A673 (cell line): ENCODE measurements around the gene NQO2. TPM values are rescaled to one million over a fixed set of nuclear protein-coding genes. Genes with fewer than 3 reads are reported as not detected.

ENCODE experiments used
- BruUV-seq: library from RNA; stranded (reverse); fragments of 400-500 nt; replicated peaks from 2 replicates; lab custom pipeline; 2021; lab: Mats Ljungman, UMichigan
- CTCF ChIA-PET: fragments of 300-600 bp; sonication (Branson Sonifier 250); formaldehyde crosslinking; loops from one replicate; lab custom pipeline; 2022; ENCODE audit warnings: antibody characterized with exemption; lab: Charles Lee
- POLR2A ChIA-PET: fragments of 300-600 bp; sonication (Branson Sonifier 250); formaldehyde crosslinking; loops from one replicate; lab custom pipeline; 2022; ENCODE audit warnings: antibody characterized with exemption; ENCODE audit not compliant: low non-redundant PET; lab: Charles Lee
- DNase-seq: peaks from one replicate; pipeline ENCODE4 v3.0.0-alpha.2; 2015; ENCODE audit warnings: low spot score
- H3K27ac ChIP-seq: fragments of 200-600 bp; sonication (generic); 2 replicates; pipeline ENCODE4 v1.5.1; 2016; ENCODE audit warnings: mixed run types, low read depth, mild to moderate bottlenecking, mixed read lengths, antibody characterized with exemption, low read length; ENCODE audit not compliant: poor library complexity, severe bottlenecking
- H3K27me3 ChIP-seq: fragments of 200-600 bp; sonication (generic); replicated peaks from 2 replicates; pipeline ENCODE4 v1.6.1; 2017; ENCODE audit warnings: mixed run types, low read depth, mild to moderate bottlenecking, mixed read lengths, antibody characterized with exemption, low read length; ENCODE audit not compliant: insufficient read depth, poor library complexity
- H3K36me3 ChIP-seq: fragments of 200-600 bp; sonication (generic); 2 replicates; pipeline ENCODE4 v1.6.1; 2016; ENCODE audit warnings: mixed run types, mild to moderate bottlenecking, mixed read lengths, antibody characterized with exemption, low read length; ENCODE audit not compliant: insufficient read depth, poor library complexity, severe bottlenecking
- H3K4me1 ChIP-seq: fragments of 200-600 bp; sonication (generic); 2 replicates; pipeline ENCODE4 v1.6.1; 2017; ENCODE audit warnings: mixed run types, mild to moderate bottlenecking, mixed read lengths, antibody characterized with exemption, low read length; ENCODE audit not compliant: insufficient read depth, poor library complexity, severe bottlenecking
- H3K4me3 ChIP-seq: fragments of 200-600 bp; sonication (generic); 2 replicates; pipeline ENCODE4 v1.5.1; 2016; ENCODE audit warnings: low read depth, mixed run types, mild to moderate bottlenecking, mixed read lengths, low read length; ENCODE audit not compliant: poor library complexity, severe bottlenecking
- H3K9me3 ChIP-seq: fragments of 200-600 bp; sonication (generic); 2 replicates; pipeline ENCODE4 v1.6.1; 2016; ENCODE audit warnings: mixed run types, low read depth, mild to moderate bottlenecking, mixed read lengths, antibody characterized with exemption, low read length; ENCODE audit not compliant: poor library complexity, severe bottlenecking
- CTCF ChIP-seq: fragments of 300-800, 200-600 bp; sonication (generic); conservative IDR thresholded peaks from 2 replicates; pipeline ENCODE4 v1.5.1; 2017; ENCODE audit warnings: low read depth, mild to moderate bottlenecking, antibody characterized with exemption, low read length, moderate library complexity, mixed read lengths
- EZH2 ChIP-seq: fragments of 200-600 bp; sonication (generic); IDR thresholded peaks from 2 replicates; pipeline ENCODE4 v1.6.1; 2017; ENCODE audit warnings: borderline replicate concordance, low read depth, mild to moderate bottlenecking, mixed read lengths, antibody characterized with exemption, low read length; ENCODE audit not compliant: poor library complexity, severe bottlenecking
- intact Hi-C: fragments of 100-400 bp; cut with micrococcal nuclease; formaldehyde crosslinking; loops from one replicate; pipeline ENCODE4 v1.10.0; 2022; ENCODE audit not compliant: unreplicated experiment
- total RNA-seq: library from RNA; stranded (reverse); gene quantifications from 2 replicates; pipeline ENCODE4 v1.2.3, GENCODE V29; 2021

NQO2 gene
- total RNA-seq, 1 experiment from 2014 or later: 97.3 TPM

DNA sequence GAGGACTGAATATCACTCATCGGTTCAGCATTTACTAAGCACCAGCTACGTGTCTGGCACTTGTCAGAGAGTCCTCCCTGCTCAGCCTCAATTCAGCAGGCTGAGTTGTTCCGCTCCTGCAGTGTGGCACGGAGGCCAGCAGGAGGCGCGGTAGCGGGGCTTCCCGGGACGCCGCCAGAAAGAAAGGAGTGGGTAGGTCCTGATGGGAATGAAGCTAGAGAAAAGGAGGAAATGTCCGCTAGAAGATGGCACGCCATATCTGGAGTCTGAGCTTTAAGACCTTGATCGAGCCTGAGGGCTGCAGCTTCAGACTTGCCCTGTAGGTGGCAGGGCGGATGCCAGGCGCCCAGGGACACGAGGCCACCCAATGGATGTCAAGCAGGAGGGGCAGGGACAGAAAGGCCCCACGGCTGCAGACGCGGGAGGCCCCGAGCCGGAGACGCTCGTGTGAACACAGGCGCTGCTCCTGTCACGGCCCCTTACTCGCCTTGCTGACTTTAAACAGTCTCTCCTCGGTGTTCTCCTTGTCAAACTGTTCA lies 47.1 kb upstream of the NQO2 start:
- POLR2A ChIA-PET: interaction anchor here (0.5 to 0.7 kb wide), 3 partner anchors 19 to 1229 kb away, joined by 3 read pairs; no protein-coding TSS in a partner anchor
- no peaks in the 10 kb centered on the region for H3K36me3 ChIP-seq
- H3K27ac ChIP-seq: no peak overlapping the region
- TF ChIP-seq EZH2: no peak
- peak; percentile 100 for TF ChIP-seq CTCF
- H3K9me3 ChIP-seq: no peaks in the 10 kb centered on the region
- CTCF ChIA-PET: interaction anchor here (0.5 to 1.3 kb wide), 23 partner anchors 9 to 1038 kb away, joined by 3 to 21 read pairs (median 4); partner anchors contain the start of genes BPHL, NQO2, RIPK1 and SERPINB1
- peak; percentile 89 for DNase-seq
- no peak overlapping the region for H3K4me3 ChIP-seq
- no peaks in the 10 kb centered on the region for H3K27me3 ChIP-seq
- BruUV-seq: no TSS peak
- intact Hi-C loops: loop anchor here (2.0 to 5.0 kb wide), 2 partner anchors 36 to 105 kb away; no protein-coding TSS in a partner anchor
- peaks cover 5% of the 10 kb centered on the region for H3K4me1 ChIP-seq

- no peak for TF ChIP-seq CTCF
- no peak for TF ChIP-seq EZH2
- Histone ChIP-seq H3K36me3 (no peaks in the 10 kb centered on the region), H3K27ac (no peak overlapping the region), H3K27me3 (no peaks in the 10 kb centered on the region), H3K4me3 (no peak overlapping the region), H3K9me3 (no peaks in the 10 kb centered on the region), H3K4me1 (peaks cover 5% of the 10 kb centered on the region)
- no TSS peak for BruUV-seq
- intact Hi-C loops: loop anchor here (2.0 to 5.0 kb wide), 2 partner anchors 36 to 104 kb away; no protein-coding TSS in a partner anchor
- POLR2A ChIA-PET: no interaction called here
- no peak for DNase-seq
- CTCF ChIA-PET: interaction anchor here (0.6 to 1.3 kb wide), 20 partner anchors 10 to 1038 kb away, joined by 3 to 21 read pairs (median 4); partner anchors contain the start of genes BPHL, NQO2 and RIPK1
Measured at GRCh38 chr6:2953098-2953497, 46.6 kb upstream of the NQO2 start.

DNA sequence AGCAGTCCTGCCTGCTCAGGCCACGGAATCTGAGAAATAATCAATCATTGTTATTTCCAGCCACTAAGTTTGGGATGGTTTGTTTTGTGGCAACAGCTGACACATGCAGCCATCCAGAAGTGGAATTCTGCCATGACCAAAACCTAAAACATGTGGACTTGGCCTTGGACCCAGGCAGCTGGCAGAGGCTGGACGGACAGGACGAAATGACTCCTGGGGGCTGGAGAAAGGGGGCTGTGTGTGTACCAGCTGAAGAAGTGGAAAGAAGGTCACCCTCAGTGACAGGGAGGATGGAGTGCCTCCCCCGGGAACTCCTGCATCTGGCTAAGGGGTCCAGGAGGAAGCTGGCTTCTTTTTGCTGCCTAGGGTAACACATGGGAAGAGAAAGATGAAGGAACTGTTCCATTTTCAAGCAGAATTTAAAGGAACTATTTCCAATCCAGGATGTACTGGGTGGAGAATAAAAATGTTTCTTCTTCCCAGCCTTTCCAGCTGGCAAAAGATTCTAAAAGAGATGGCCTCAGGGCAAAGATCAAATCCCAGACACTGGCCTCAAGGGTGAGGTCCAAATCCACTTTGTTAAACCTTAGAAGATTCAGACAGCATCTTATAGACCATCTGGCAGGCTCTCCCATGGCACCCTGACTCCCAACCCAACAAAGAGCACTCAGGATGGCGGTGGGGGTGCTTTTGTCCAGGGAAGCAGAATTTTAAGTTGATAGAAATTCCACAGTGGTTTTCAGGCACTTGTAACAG lies 42.6 kb upstream of the NQO2 start:
- Histone ChIP-seq H3K9me3 (no peaks in the 10 kb centered on the region), H3K36me3 (no peaks in the 10 kb centered on the region), H3K4me3 (no peak overlapping the region), H3K27me3 (no peaks in the 10 kb centered on the region), H3K4me1 (peaks cover 5% of the 10 kb centered on the region), H3K27ac (no peak overlapping the region)
- intact Hi-C loops: no loop called here
- TF ChIP-seq EZH2 (no peak), CTCF (no peak)
- BruUV-seq: no TSS peak
- no peak for DNase-seq
- ChIA-PET POLR2A (no interaction called here), CTCF (no interaction called here)
